Right atrium auricular region (tissue), 2 donors: ENCODE measurements around the gene USP36. TPM values are rescaled to one million over a fixed set of nuclear protein-coding genes. Genes with fewer than 3 reads are reported as not detected.
A peak's percentile ranks its signal among the peaks of the same experiment; 100 is the strongest.
"Not testable (repeated sequence)": the region's sequence is repeated elsewhere in the genome, so short reads cannot be mapped to it uniquely, and the experiment has no call there.

Experiments
- DNase-seq: peaks from one replicate; pipeline ENCODE4 v3.0.0-alpha.2; 2019; ENCODE audit warnings: low spot score
- H3K27ac ChIP-seq, 2 donors: fragments of 200-600 bp; sonication (generic); 1 replicate in 1 of 2; 2 replicates in 1 of 2; pipeline ENCODE4 v1.5.1; 2016 to 2019
- H3K27me3 ChIP-seq, 2 donors: fragments of 200-600 bp; sonication (generic); one replicate each; pipeline versions ENCODE4 v1.5.1 to v1.6.0; 2017 to 2019
- H3K36me3 ChIP-seq: fragments of 200-600 bp; sonication (generic); one replicate; pipeline ENCODE4 v1.5.1; 2016
- H3K4me1 ChIP-seq, 2 donors: fragments of 200-600 bp; sonication (generic); one replicate each; pipeline versions ENCODE4 v1.5.1 to v1.6.0; 2017 to 2019
- H3K4me3 ChIP-seq, 2 donors: fragments of 200-600 bp; sonication (generic); 1 replicate in 1 of 2; 2 replicates in 1 of 2; pipeline ENCODE4 v1.5.1; 2017 to 2019; ENCODE audit warnings: mild to moderate bottlenecking in 1 of 2, moderate library complexity in 1 of 2
- H3K9me3 ChIP-seq, 2 donors: fragments of 200-600 bp; sonication (generic); one replicate each; pipeline ENCODE4 v1.5.1; 2019
- total RNA-seq, 2 donors: library from RNA; depleted of rRNA; stranded (reverse); fragments of >200 nt; gene quantifications; one replicate each; pipeline ENCODE4 v1.1.0, GENCODE V29; 2016
- TF ChIP-seq, protein P1 (sequence below), 2 donors: fragments of 200-600 bp; sonication (generic); IDR thresholded peaks; one replicate each; pipeline ENCODE4 v1.5.1; 2019; ENCODE audit warnings: antibody characterized with exemption in 2 of 2

USP36 gene
- total RNA-seq, 2 donors from 2014 or later, result 15.4 to 18.1 TPM

DNA sequence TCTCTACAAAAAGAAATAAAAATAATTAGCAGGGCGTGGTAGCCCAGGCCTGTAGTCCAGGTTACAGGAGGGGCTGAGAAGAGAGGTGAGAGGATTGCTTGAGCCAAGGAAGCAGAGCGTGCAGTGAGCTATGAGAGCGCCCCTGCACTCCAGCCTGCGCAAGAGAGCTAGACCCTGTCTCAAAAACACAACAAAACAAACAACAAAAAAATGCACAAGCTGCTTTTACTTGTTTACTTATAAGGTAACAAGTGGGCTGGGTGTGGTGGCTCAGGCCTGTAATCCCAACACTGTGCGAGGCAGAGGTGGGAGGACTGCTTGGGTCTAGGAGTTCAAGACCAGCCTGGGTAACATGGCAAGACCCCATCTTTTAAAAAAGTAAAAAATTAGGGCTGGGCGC lies 60.3 kb downstream of the USP36 start:
- Histone ChIP-seq H3K4me1 (peaks cover 0 to 33% of the 10 kb centered on the region in 2 donors), H3K27ac (peak overlapping the region; percentile 96 to 97), H3K36me3 (no peaks in the 10 kb centered on the region), H3K9me3 (no peaks in the 10 kb centered on the region), H3K27me3 (no peaks in the 10 kb centered on the region), H3K4me3 (peak overlapping the region in 1 of 2 donors; percentile 100)
- TF ChIP-seq, protein P1, sequence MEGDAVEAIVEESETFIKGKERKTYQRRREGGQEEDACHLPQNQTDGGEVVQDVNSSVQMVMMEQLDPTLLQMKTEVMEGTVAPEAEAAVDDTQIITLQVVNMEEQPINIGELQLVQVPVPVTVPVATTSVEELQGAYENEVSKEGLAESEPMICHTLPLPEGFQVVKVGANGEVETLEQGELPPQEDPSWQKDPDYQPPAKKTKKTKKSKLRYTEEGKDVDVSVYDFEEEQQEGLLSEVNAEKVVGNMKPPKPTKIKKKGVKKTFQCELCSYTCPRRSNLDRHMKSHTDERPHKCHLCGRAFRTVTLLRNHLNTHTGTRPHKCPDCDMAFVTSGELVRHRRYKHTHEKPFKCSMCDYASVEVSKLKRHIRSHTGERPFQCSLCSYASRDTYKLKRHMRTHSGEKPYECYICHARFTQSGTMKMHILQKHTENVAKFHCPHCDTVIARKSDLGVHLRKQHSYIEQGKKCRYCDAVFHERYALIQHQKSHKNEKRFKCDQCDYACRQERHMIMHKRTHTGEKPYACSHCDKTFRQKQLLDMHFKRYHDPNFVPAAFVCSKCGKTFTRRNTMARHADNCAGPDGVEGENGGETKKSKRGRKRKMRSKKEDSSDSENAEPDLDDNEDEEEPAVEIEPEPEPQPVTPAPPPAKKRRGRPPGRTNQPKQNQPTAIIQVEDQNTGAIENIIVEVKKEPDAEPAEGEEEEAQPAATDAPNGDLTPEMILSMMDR (IDR thresholded peaks at IDR 0.05), result no peak
- DNase-seq, result no peak

DNA sequence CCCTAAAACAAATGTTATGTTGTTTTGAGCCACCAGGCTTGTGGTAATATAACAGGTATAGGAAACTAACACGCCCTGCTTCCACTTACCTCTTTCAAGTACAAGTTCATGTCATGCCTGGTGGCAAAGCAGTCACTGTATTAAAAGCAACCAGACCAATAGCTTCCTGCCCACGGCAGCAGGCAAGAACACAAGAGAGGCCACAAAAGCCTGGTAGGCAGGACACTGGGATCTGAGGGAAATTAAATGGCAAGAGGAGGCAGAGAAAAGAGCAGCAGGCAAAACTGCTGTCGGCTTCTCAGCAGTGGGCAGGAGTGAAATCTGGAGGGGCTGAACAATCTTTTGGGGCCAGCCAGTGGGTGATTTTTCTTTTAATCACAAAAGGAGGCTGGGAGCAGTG lies 60.8 kb downstream of the USP36 start:
- Histone ChIP-seq H3K4me3 (peak overlapping the region in 1 of 2 donors; percentile 100), H3K27me3 (no peaks in the 10 kb centered on the region), H3K27ac (peak overlapping the region; percentile 96 to 97), H3K36me3 (no peaks in the 10 kb centered on the region), H3K4me1 (peaks cover 0 to 33% of the 10 kb centered on the region in 2 donors), H3K9me3 (no peaks in the 10 kb centered on the region)
- TF ChIP-seq, protein P1 (IDR thresholded peaks at IDR 0.05), result no peak
- no peak for DNase-seq

DNA sequence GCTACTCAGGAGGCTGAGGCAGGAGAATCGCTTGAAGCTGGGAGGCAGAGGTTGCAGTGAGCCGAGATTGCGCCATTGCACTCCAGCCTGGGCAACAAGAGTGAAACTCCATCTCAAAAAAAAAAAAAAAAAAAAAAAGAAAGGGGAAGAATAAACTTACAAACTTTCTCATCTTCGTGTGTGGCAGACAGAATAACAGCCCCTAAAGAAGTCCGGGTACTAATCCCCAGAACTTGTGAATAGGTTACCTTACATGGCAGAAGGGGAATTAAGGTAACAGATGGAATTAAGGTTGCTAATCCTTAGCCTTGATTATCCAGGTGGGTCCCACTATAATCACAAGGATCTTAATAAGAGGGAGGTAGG lies 61.3 kb downstream of the USP36 start:
- H3K36me3 ChIP-seq, DNase-seq, H3K27me3 ChIP-seq, H3K4me3 ChIP-seq, H3K9me3 ChIP-seq: not testable (repeated sequence)
- peaks cover 0 to 33% of the 10 kb centered on the region in 2 donors for H3K4me1 ChIP-seq
- peak overlapping the region; percentile 96 to 97 for H3K27ac ChIP-seq

DNA sequence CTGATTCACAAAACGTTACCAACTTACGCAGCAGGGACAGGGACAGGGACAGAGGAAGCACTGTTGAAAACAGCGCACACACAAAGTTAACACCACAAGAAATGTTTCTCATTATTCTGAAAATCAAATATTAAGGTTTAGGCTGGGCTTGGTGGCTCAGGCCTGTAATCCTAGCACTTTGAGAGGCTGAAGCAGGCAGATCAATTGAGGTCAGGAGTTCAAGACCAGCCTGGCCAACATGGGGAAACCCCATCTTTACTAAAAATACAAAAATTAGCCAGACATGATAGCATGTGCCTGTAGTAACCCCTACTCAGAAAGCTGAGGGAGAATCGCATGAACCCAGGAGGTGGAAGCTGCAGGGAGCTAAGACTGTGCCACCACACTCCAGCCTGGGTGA lies 62.7 kb downstream of the USP36 start:
- no peaks in the 10 kb centered on the region for H3K9me3 ChIP-seq
- H3K27me3 ChIP-seq, result no peaks in the 10 kb centered on the region
- TF ChIP-seq, protein P1 (IDR thresholded peaks at IDR 0.05), result no peak
- H3K27ac ChIP-seq, result no peak overlapping the region
- peaks cover 0 to 26% of the 10 kb centered on the region in 2 donors for H3K4me1 ChIP-seq
- no peak for DNase-seq
- H3K4me3 ChIP-seq, result no peak overlapping the region
- no peaks in the 10 kb centered on the region for H3K36me3 ChIP-seq

DNA sequence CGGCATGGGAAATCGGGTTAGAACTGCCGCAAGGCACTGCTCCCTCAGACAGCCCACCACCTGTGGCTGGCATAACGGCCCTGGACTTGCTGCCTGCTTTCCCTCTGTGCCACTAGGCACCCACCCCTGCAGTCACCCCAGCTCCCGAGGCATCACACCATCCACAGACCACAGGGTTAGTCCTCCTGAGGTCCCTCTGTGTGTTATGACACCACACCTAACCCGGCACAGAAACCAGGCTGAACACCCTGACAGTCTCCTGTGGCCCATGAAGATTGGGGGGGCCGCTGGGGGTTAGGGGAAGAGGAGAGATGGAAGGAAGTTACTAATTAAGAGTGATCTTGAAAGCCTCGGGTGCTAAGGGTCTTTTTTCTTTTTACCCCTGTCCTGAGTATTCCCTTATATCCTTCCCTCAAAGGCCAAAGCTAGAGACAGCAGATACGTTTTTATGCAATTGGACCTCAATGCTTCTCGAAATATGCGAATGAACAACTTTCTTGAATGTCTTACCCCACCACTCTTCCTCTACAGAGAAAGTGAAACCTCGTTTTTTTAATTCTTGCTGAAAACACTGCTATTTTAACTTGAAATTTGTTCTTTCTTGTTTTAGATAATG lies 65.5 kb downstream of the USP36 start:
- no peak for DNase-seq
- H3K36me3 ChIP-seq, result no peaks in the 10 kb centered on the region
- peak overlapping the region in 1 of 2 donors; percentile 13 for H3K4me3 ChIP-seq
- peaks cover 0 to 18% of the 10 kb centered on the region in 2 donors for H3K4me1 ChIP-seq
- no peaks in the 10 kb centered on the region for H3K27me3 ChIP-seq
- H3K9me3 ChIP-seq, result no peaks in the 10 kb centered on the region
- H3K27ac ChIP-seq, result peak overlapping the region; percentile 17 to 33
- TF ChIP-seq, protein P1 (IDR thresholded peaks at IDR 0.05), result no peak

DNA sequence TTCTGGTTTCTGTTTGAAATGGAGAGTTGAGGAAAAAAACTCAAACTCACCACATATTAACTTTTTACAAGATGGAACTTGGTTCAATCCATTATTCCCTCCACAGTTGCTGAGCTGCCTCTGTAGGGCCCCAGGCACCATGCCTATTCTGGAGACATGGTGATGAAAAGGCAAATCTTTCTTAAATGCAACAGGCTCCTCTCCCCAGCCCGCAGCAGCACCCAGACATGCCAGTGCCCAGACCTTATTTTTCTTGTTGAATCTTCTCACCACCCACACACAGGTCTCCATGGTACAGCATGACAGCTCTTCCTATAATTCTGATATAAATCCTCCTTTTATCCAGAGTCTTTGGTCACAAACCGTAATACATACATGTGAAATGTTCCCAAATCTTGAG lies 66.2 kb downstream of the USP36 start:
- no peaks in the 10 kb centered on the region for H3K36me3 ChIP-seq
- no peaks in the 10 kb centered on the region for H3K9me3 ChIP-seq
- H3K4me3 ChIP-seq, result no peak overlapping the region
- no peak for DNase-seq
- no peaks in the 10 kb centered on the region for H3K27me3 ChIP-seq
- peak overlapping the region; percentile 17 to 33 for H3K27ac ChIP-seq
- H3K4me1 ChIP-seq, result peaks cover 0 to 12% of the 10 kb centered on the region in 2 donors
- TF ChIP-seq, protein P1 (IDR thresholded peaks at IDR 0.05), result no peak
